Measurements from ENCODE around the gene GTF2H3. TPM values are rescaled to one million over a fixed set of nuclear protein-coding genes. Genes with fewer than 3 reads are reported as not detected.

Gene GTF2H3
- total and polyA plus RNA-seq, 10 of the 15 experiments (the other 5 are each of a cell fraction or from before 2014, with no cell fraction given) = 20.6 to 62.9 (median 34.7) TPM

- TF ChIP-seq, protein P1, sequence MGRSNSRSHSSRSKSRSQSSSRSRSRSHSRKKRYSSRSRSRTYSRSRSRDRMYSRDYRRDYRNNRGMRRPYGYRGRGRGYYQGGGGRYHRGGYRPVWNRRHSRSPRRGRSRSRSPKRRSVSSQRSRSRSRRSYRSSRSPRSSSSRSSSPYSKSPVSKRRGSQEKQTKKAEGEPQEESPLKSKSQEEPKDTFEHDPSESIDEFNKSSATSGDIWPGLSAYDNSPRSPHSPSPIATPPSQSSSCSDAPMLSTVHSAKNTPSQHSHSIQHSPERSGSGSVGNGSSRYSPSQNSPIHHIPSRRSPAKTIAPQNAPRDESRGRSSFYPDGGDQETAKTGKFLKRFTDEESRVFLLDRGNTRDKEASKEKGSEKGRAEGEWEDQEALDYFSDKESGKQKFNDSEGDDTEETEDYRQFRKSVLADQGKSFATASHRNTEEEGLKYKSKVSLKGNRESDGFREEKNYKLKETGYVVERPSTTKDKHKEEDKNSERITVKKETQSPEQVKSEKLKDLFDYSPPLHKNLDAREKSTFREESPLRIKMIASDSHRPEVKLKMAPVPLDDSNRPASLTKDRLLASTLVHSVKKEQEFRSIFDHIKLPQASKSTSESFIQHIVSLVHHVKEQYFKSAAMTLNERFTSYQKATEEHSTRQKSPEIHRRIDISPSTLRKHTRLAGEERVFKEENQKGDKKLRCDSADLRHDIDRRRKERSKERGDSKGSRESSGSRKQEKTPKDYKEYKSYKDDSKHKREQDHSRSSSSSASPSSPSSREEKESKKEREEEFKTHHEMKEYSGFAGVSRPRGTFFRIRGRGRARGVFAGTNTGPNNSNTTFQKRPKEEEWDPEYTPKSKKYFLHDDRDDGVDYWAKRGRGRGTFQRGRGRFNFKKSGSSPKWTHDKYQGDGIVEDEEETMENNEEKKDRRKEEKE (IDR thresholded peaks at IDR 0.05) = no peak
- TF ChIP-seq ZBTB33 (IDR thresholded peaks at IDR 0.05) (no peak), PRDM15 (CRISPR knock-in tag; IDR thresholded peaks at IDR 0.05) (no peak)
These were observed 36.5 kb upstream of the GTF2H3 start (continued) for GRCh38 chr12:123597100-123597499.
